ENCODE measurements around the gene ZXDC. TPM values are rescaled to one million over a fixed set of nuclear protein-coding genes. Genes with fewer than 3 reads are reported as not detected.

Gene ZXDC
- total and polyA plus RNA-seq, 2 experiments from 2014 or later, result 24.1 to 25.0 TPM

DNA sequence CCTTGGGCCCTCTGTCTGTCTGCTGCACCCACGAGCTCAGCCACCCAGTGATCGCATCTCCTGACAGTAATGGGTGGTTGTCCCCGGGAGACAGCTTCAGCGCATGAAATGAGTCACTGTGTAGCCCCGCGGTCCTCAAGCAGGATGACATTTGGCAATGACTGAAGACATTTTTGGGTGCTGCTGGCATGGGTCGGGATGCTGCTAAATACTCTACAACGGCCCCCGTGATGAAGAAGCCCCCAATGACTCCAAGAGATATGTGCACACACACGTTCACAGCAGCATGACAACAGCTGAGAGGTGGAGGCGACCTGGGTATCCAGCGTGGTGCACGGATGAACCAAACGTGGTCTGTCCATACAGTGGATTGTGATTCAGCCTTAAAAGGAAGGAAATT lies 17.4 kb upstream of the ZXDC start:
- no peak for DNase-seq (ENCODE audit: low spot score)
- H3K4me2 ChIP-seq, result no peak overlapping the region
- H3K27me3 ChIP-seq, result no peaks in the 10 kb centered on the region
- no peaks in the 10 kb centered on the region for H3K9me2 ChIP-seq (replicated peaks; ENCODE audit: insufficient read depth)
- H3K4me1 ChIP-seq (ENCODE audit: insufficient read depth), result no peaks in the 10 kb centered on the region
- no peak for TF ChIP-seq EZH2 (IDR thresholded peaks at IDR 0.05; ENCODE audit: borderline replicate concordance)
- no peak for TF ChIP-seq EZH2phosphoT487 (IDR thresholded peaks at IDR 0.05; ENCODE audit: low read depth, severe bottlenecking, unreplicated experiment)
- TF ChIP-seq, protein P1, sequence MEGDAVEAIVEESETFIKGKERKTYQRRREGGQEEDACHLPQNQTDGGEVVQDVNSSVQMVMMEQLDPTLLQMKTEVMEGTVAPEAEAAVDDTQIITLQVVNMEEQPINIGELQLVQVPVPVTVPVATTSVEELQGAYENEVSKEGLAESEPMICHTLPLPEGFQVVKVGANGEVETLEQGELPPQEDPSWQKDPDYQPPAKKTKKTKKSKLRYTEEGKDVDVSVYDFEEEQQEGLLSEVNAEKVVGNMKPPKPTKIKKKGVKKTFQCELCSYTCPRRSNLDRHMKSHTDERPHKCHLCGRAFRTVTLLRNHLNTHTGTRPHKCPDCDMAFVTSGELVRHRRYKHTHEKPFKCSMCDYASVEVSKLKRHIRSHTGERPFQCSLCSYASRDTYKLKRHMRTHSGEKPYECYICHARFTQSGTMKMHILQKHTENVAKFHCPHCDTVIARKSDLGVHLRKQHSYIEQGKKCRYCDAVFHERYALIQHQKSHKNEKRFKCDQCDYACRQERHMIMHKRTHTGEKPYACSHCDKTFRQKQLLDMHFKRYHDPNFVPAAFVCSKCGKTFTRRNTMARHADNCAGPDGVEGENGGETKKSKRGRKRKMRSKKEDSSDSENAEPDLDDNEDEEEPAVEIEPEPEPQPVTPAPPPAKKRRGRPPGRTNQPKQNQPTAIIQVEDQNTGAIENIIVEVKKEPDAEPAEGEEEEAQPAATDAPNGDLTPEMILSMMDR (IDR thresholded peaks at IDR 0.05; ENCODE audit: poor library complexity), result no peak
- no peaks in the 10 kb centered on the region for H3K9me3 ChIP-seq (ENCODE audit: low read depth)
- no peak overlapping the region for H2AFZ ChIP-seq
- no peaks in the 10 kb centered on the region for H4K20me1 ChIP-seq (ENCODE audit: insufficient read depth, poor library complexity, severe bottlenecking)
- H3K79me2 ChIP-seq, result no peaks in the 10 kb centered on the region
- H3K4me3 ChIP-seq, result no peak overlapping the region
- H3K27ac ChIP-seq, result no peak overlapping the region
- H3K36me3 ChIP-seq (replicated peaks; ENCODE audit: insufficient read depth, low read depth), result no peaks in the 10 kb centered on the region
- WGBS (ENCODE audit: low lambda C conversion rate, missing lambda C conversion rate), result 87% methylated on average over 14 of the region's 14 CpGs

DNA sequence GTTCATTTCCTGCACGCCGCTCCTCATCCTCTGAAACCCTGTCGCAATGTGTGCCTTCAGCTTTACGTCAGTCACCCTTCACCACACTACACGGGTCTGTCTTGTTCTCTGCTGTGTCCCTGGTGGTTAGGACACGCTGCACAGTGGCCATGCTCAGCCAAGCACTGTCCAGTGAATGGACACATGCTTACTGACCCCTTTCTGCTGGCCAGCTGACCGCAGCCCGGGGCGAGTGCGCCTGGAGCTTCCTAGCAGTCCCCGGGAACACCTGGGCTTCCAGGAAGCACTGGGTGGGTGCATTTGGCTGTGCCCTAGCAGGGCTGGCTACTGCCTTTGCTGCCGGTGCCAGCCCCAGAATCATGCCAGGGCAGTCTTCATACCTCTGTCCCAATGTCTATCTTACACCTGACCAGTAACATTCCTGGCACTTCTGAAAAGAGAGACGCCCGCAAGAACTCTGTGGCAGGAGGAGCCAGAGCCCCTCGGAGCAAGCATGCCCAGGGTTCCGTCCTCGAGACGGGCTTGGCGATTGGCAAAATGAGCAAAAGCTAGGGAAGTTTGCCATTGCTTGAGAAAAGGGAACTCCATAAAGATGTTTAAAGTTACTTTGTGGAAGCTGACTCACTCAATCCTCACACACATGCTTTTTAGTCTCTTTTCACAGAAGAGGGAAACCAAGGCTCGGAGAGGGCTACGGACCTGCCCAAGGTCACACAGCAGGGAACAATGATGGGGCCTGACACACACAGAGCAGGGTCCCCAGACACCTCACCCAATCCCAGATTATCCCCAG lies 15.7 kb upstream of the ZXDC start:
- WGBS (ENCODE audit: low lambda C conversion rate, missing lambda C conversion rate), result 94% methylated on average over 21 of the region's 21 CpGs
- TF ChIP-seq EZH2phosphoT487 (IDR thresholded peaks at IDR 0.05; ENCODE audit: low read depth, severe bottlenecking, unreplicated experiment) (no peak), EZH2 (IDR thresholded peaks at IDR 0.05; ENCODE audit: borderline replicate concordance) (no peak)
- TF ChIP-seq, protein P1 (IDR thresholded peaks at IDR 0.05; ENCODE audit: poor library complexity), result no peak
- H3K4me2 ChIP-seq, result no peak overlapping the region
- H3K4me3 ChIP-seq, result no peak overlapping the region
- no peak overlapping the region for H2AFZ ChIP-seq
- H3K36me3 ChIP-seq (replicated peaks; ENCODE audit: insufficient read depth, low read depth), result no peaks in the 10 kb centered on the region
- H3K9me2 ChIP-seq (replicated peaks; ENCODE audit: insufficient read depth), result no peaks in the 10 kb centered on the region
- no peaks in the 10 kb centered on the region for H3K79me2 ChIP-seq
- H4K20me1 ChIP-seq (ENCODE audit: insufficient read depth, poor library complexity, severe bottlenecking), result no peaks in the 10 kb centered on the region
- H3K27ac ChIP-seq, result no peak overlapping the region
- H3K27me3 ChIP-seq, result no peaks in the 10 kb centered on the region
- no peaks in the 10 kb centered on the region for H3K4me1 ChIP-seq (ENCODE audit: insufficient read depth)
- no peak for DNase-seq (ENCODE audit: low spot score)
- H3K9me3 ChIP-seq (ENCODE audit: low read depth), result no peaks in the 10 kb centered on the region

DNA sequence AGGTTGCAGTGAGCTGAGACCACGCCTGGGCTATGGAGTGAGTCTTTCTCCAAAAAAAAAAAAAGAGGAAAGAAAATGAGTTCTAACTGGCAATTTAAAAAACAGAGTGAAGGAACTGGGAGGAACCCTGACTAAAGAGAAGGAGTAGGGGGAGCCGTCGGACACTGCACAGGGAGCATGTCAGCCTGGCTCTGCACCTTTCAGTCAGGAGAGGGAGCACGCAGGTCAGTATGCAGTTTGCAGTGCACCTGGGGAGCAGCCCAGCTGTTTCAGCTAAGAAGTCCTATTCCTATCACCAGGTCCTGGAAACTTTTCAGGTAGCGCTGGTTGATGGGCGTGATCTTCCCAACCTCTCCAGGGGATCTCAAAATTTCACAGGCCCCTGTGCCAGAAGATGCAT lies 14.9 kb upstream of the ZXDC start:
- Histone ChIP-seq H3K4me3 (no peak overlapping the region), H3K9me3 (ENCODE audit: low read depth) (no peaks in the 10 kb centered on the region), H3K79me2 (no peaks in the 10 kb centered on the region), H3K9me2 (replicated peaks; ENCODE audit: insufficient read depth) (no peaks in the 10 kb centered on the region), H4K20me1 (ENCODE audit: insufficient read depth, poor library complexity, severe bottlenecking) (no peaks in the 10 kb centered on the region), H2AFZ (no peak overlapping the region), H3K4me2 (no peak overlapping the region), H3K36me3 (replicated peaks; ENCODE audit: insufficient read depth, low read depth) (no peaks in the 10 kb centered on the region), H3K4me1 (ENCODE audit: insufficient read depth) (no peaks in the 10 kb centered on the region), H3K27me3 (no peaks in the 10 kb centered on the region), H3K27ac (no peak overlapping the region)
- DNase-seq (ENCODE audit: low spot score), result peak; percentile 37
- WGBS (ENCODE audit: low lambda C conversion rate, missing lambda C conversion rate), result 61% methylated on average over 6 of the region's 6 CpGs
- TF ChIP-seq, protein P1 (IDR thresholded peaks at IDR 0.05; ENCODE audit: poor library complexity), result peak; percentile 16
- TF ChIP-seq EZH2phosphoT487 (IDR thresholded peaks at IDR 0.05; ENCODE audit: low read depth, severe bottlenecking, unreplicated experiment), result no peak
